Gastroesophageal sphincter (tissue), 3 donors: ENCODE results near the gene ANKRD13A.

Source experiments
- CTCF ChIP-seq, 4 experiments: fragments of 200-600 bp in 2 of 4; fragments of 450-650 bp in 2 of 4; sonication (generic) in 1 of 4; IDR thresholded peaks; one replicate each; pipeline ENCODE4 v1.5.1; 2017 to 2019; ENCODE audit warnings: antibody characterized with exemption in 4 of 4, mild to moderate bottlenecking in 2 of 4, moderate library complexity in 2 of 4
- EP300 ChIP-seq: sonication (generic); formaldehyde crosslinking; IDR thresholded peaks from one replicate; pipeline ENCODE4 v1.6.1; 2017; ENCODE audit warnings: antibody characterized with exemption, mild to moderate bottlenecking
- POLR2A ChIP-seq, 2 donors: fragments of 450-650 bp; IDR thresholded peaks; one replicate each; pipeline ENCODE4 v1.6.1; 2017; ENCODE audit warnings: antibody characterized with exemption in 2 of 2, mild to moderate bottlenecking in 2 of 2, moderate library complexity in 1 of 2
- POLR2AphosphoS5 ChIP-seq: sonication (generic); formaldehyde crosslinking; IDR thresholded peaks from one replicate; pipeline ENCODE4 v1.6.1; 2017; ENCODE audit warnings: antibody characterized with exemption

- TF ChIP-seq CTCF (IDR thresholded peaks at IDR 0.05) (no peak), POLR2AphosphoS5 (no peak), POLR2A (IDR thresholded peaks at IDR 0.05) (no peak), EP300 (no peak)
Observed at GRCh38 chr12:110046451-110047187, 47.4 kb downstream of the ANKRD13A start.
